Colon (tissue), 2 donors: ENCODE measurements around the gene TAF3.

Experiments used
- FAIRE-seq: peaks from 2 replicates; lab custom pipeline; 2012; peaks lifted over from hg19 to GRCh38; lab: Jason Lieb, UNC
- donor health status: control.
- donor health status: control.

The TAF3 gene

DNA sequence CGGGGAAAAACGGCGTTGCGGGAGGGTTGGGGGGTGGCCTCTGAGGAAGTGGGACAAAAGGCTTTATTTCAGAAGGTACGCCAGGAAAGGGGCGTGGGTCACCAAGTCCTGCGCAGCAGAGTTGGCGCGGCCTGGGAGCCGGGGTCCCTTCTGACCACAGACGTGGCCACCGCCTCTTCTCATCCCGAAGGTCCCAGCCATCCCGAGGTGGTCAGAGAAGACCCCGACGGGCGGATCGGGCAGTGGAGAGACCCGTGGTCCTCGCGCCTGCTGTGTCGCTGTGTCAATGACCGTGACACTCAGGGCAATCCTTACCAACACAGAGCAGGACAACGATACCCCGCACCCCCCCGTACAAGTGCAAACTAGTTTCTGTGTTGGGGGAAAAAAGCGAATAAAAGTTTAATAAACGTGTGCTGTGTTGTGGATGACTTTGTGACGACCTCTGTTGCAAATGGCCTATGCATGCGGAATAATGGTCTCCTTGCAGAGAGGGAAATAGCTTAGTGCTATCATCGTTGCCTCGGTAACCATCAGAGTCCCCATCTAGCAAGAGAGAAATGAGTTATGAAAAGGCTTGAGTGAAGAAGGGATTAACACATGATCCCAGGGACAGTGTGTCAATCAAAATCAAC is 216.8 kb downstream of the TAF3 start:
- FAIRE-seq: no peak

- no peak for FAIRE-seq
Measured at GRCh38 chr10:8035641-8036470, 217.6 kb downstream of the TAF3 start.

GRCh38 chr10:8036506-8037198 is 218.3 kb downstream of the TAF3 start:
- no peak for FAIRE-seq

GRCh38 chr10:8037199-8037801 is 219.0 kb downstream of the TAF3 start:
- no peak for FAIRE-seq

DNA sequence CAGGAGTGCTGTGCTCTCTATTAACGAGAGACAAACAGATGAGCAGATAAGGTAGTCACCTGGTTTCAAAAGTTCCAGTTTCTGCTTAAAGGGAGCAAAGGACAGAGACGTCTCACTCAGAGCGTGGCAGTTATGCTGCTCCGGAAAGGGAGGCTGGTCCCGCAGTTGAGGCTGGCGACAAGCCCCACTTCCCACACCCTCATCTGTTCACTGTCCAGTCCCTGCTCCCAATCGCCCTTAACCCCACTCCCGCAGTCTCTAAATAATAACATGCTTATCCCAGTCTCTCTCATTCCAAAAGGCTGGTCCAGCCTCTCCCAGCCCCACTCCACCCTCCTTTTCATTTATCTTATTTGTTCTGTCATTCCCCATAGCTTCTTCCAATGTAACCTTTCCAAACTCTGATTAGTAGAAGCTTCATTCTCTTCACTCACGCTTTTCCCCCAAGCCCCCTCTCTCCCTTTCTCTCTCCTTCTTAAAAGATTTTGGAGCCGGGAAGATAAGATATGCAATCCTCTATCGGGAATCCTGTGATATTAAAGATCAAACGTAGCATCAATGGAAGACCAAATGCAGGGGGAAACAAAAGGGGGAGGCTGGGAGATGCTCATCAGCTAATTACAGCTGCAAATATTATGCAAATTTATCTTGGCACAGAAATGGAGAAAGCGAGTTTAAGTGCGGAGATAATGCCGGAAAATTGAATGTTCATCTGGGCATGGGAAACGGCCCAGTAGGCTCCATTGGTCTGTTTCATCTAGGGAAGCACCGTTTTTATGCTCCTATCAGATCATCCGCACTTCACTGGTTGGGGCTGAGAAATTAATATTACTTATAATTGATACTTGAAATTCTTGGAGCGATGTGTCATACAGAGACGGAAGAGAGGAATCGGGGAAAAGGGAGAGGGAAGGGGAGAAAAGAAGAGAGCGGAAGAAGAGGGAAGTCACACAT is 219.9 kb downstream of the TAF3 start:
- FAIRE-seq: no peak

DNA sequence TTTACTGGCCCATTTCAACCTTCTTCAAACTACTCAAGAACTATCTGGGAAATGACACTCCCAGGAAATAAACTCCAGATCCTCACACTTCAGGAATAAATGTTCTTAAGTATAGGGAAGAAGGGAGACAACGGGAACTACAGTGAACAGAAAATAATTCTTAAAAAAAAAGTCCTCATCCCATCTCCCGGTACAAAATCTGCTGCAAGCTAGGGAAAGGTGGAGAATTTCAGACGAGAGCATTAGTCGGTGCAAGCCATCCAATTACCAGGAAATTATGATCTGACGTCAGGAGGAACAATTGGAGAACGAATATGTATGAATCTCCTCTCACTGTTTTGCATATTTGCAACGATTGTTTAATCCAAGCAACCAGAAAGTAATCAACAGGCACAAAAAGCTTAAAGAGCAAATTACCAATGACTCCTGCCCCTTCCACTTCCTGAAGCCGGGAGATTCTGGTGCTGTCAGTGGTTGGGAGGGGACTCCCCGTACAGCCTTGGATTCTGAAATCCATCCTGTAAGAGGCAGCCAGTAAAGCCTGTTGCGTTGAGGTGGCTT is 221.1 kb downstream of the TAF3 start:
- FAIRE-seq: no peak

GRCh38 chr10:8040651-8041050 is 222.3 kb downstream of the TAF3 start:
- FAIRE-seq: no peak

DNA sequence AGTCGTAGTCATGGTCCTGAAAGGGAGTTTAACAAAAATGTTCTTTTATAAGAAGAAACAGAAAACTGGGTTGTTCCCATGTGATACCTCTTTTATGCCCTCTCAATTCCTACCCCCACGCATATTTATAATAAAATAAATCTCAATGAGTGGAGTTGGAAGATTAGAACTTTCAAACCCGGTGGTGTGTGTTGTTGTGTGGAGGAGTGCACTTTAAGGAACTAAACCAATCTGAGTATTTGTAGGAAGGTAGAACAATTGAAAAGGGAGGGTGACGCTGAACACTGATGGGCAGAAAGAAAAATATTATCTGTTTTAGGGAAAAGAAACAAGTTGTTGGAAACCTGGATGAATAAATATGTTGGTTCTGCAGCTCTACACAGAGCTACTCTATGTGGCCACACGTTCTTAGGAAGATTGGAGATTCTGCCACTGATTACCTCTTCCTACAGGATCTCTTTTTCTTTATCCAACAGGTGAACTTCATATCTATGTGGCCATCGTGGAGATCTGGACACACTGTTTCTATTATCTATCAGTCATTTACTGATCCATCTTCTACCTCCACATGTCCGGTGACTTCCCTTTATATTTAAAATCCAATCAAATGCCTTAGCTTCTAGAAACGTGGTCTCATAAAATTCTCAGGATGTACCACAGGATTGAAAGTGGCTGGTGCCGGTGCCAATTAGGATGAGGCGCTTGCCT is 223.1 kb downstream of the TAF3 start:
- no peak for FAIRE-seq

- no peak for FAIRE-seq
Measured at GRCh38 chr10:8041992-8042720, 223.9 kb downstream of the TAF3 start.

GRCh38 chr10:8042721-8043568 is 224.6 kb downstream of the TAF3 start:
- no peak for FAIRE-seq

DNA sequence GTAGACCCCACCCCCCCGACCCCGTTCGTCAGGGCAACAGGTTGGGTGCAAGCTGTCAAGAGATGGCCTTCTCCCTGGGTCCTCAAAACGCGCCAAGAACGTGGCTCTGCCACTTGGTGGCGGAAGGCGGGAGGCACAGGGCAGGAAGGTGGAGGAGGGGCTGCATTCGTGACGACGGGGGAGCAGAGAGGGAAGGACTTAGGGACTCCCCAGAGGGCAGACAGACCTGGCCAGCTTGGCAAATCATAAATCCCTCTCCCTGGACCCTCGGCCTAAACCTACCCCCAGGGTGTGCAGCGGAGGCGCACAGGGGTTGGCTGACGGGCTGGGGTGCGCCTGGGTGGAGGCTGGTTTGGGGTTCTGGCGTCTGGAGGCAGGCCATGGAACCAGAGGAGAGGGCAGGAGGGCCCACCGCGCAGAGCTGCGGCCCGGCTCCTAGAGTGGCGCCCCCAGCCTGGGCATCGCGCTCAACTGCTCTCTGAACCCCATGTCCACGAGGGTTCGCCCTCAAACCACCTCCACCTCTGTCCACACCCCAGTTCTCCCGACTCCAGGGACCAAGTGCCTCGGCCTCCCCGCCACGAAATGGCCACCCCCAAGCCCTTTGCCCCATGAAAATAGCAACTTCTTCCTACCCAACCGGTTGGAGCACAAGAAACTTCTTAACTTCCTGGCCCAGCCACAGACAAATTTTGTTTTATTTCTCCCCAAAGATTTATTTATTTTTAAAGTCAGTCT is 225.4 kb downstream of the TAF3 start:
- no peak for FAIRE-seq

DNA sequence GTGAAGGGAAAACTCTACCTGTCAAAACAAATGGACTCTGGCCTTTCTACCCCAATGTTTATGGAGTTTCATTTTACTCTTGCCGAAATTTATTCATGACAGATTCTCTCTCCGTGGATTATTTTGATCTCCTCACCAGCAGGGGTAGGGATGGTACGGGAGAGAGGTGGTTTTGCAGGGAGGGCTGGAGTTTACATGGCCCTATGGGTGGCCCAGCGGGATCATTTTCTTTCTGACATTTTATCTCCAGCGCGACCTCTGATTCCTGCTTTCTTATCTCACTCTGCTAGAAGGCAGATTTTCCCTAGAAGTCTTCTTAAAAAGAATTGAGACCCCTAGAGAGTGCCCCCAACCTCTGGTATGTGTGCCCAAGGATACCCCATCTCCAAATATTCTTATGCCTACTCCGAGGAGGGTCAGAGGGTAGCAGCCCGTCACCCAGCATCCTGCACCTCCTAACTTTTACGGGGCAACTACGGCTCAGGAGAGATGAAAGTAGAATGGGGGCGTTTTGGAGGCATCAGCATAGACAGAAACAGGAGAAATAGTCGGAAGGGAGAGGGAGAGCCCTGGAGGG is 226.1 kb downstream of the TAF3 start:
- no peak for FAIRE-seq

- FAIRE-seq: no peak
Measured at GRCh38 chr10:8044908-8045725, 226.8 kb downstream of the TAF3 start.

- no peak for FAIRE-seq
Measured at GRCh38 chr10:8045726-8046494, 227.6 kb downstream of the TAF3 start.

GRCh38 chr10:8047452-8048280 is 229.4 kb downstream of the TAF3 start:
- no peak for FAIRE-seq
